DLD1 (cell line): Measurements from ENCODE around the gene PCDHB11.
"Not testable (repeated sequence)": the region's sequence is repeated elsewhere in the genome, so short reads cannot be mapped to it uniquely, and the experiment has no call there.

Source experiments
- in situ Hi-C: cut with HindIII; loops from 2 replicates; pipeline ENCODE4 v1.10.0; 2017; ENCODE audit warnings: low sequenced_read_pairs

The PCDHB11 gene

DNA sequence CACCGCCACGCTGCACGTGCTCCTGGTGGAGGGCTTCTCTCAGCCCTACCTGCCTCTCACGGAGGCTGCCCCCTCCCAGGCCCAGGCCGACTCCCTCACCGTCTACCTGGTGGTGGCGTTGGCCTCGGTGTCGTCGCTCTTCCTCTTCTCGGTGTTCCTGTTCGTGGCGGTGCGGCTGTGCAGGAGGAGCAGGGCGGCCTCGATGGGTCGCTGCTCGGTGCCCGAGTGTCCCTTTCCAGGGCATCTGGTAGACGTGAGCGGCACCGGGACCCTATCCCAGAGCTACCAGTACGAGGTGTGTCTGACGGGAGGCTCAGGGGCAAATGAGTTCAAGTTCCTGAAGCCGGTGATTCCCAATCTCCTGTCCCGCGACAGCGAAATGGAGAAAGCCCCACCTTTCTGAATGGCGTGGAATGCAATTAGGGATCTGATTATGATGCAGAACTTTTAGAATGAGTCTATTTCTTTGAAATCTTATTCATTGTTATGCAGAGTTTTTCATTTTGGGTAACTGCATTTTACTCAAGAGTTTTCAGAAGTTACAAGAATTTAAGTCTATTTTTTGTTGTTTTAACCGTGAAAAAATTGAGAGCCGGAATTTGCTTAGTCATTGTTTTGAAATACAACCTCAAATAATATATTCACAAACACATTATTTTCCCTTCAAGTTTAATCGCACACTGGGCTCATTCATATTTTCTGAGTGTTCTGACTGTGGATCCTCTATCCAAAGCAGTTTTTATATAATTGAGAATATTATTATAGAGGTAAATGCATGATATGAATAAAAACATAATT, 37.3 kb downstream of the PCDHB11 start:
- in situ Hi-C loops: no loop called here

DNA sequence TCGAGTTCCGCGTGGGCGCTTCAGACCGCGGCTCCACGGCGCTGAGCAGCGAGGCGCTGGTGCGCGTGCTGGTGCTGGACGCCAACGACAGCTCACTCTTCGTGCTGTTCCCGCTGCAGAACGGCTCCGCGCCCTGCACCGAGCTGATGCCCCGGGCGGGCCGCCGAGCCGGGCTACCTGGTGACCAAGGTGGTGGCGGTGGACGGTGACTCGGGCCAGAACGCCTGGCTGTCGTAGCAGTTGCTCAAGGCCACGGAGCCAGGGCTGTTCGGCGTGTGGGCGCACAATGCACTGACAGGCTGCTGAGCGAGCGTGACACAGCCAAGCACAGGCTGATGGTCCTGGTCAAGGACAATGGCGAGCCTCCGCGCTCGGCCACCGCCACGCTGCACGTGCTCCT, 42.1 kb downstream of the PCDHB11 start:
- in situ Hi-C loops: no loop called here

DNA sequence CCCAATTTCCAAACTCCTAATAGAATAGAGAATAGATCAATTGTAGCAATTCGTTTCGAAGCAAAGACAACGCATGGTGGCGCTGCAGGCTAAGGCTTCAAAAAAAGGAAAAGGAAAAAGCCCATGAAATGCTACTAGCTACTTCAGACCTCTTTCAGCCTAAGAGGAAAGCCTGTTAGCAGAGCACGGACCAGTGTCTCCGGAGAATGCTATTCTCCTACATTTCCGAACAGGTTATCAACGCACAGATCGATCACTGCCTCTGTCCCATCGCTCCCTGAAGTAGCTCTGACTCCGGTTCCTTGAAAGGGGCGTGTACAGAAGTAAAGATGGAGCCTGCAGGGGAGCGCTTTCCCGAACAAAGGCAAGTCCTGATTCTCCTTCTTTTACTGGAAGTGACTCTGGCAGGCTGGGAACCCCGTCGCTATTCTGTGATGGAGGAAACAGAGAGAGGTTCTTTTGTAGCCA, 45.9 kb downstream of the PCDHB11 start, which contains the start of gene PCDHB15:
TSS of gene PCDHB15 (plus strand) at position 146 of the 468 bp plus-strand sequence. CDS start at position 330, 184 bp downstream.
- in situ Hi-C loops: no loop called here

DNA sequence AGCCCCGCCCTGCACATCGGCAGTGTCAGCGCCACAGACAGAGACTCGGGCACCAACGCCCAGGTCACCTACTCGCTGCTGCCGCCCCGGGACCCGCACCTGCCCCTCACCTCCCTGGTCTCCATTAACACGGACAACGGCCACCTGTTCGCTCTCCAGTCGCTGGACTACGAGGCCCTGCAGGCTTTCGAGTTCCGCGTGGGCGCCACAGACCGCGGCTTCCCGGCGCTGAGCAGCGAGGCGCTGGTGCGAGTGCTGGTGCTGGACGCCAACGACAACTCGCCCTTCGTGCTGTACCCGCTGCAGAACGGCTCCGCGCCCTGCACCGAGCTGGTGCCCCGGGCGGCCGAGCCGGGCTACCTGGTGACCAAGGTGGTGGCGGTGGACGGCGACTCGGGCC, 47.5 kb downstream of the PCDHB11 start:
- in situ Hi-C loops: not testable (repeated sequence)

DNA sequence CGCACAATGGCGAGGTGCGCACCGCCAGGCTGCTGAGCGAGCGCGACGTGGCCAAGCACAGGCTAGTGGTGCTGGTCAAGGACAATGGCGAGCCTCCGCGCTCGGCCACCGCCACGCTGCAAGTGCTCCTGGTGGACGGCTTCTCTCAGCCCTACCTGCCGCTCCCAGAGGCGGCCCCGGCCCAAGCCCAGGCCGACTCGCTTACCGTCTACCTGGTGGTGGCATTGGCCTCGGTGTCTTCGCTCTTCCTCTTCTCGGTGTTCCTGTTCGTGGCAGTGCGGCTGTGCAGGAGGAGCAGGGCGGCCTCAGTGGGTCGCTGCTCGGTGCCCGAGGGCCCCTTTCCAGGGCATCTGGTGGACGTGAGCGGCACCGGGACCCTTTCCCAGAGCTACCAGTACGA, 48.0 kb downstream of the PCDHB11 start:
- in situ Hi-C loops: not testable (repeated sequence)

DNA sequence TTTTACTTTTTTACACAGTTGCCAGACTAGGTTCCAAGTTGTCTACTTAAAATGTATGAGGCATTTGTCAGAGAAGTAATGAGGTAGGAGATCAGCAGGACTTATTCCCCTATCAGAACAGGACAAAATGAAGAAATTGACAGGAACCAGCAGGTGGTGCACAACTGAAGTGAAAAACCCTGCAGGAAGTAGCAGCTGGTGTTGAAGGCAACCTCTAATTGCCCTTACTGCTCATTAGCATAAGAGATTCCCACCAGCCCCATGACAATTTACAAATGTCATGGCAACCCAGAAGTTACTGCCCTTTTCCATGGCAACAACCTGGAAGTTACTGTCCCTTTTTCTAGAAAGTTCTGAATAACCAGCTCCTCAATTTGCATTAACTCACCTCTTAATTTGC, 51.1 kb downstream of the PCDHB11 start:
- in situ Hi-C loops: no loop called here
